ENCODE measurements around the gene FCHSD2.

DNA sequence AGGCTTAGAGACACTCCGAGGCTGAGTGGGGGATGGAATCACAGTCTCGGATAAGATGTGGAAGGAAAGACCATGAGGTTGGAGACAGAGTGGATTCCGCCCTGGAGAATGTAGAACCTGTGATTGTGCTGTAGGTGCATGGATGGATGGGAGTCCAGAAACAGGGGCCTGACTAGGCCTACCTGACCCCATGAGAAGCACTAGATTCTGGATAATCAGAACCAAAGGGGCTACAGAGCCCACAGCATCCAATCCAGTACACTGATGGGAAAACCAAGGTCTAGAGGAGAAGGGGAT lies 32.3 kb upstream of the FCHSD2 start:
- TF ChIP-seq EZH2phosphoT487 (IDR thresholded peaks at IDR 0.05; ENCODE audit: insufficient read depth, low read depth) (no peak), EZH2 (IDR thresholded peaks at IDR 0.05; ENCODE audit: insufficient read depth, poor library complexity, severe bottlenecking) (no peak)

Data from GM23248 (cell line).